ENCODE measurements around the gene LZTS3.

GRCh38 chr20:3209257-3209945 lies 36.1 kb upstream of the LZTS3 start, which contains the start of gene ITPA:
- TF ChIP-seq CTCF (conservative IDR thresholded peaks at IDR 0.05; ENCODE audit: low read depth, low read length) (no peak), EZH2phosphoT487 (IDR thresholded peaks at IDR 0.05; ENCODE audit: borderline replicate concordance, low read length) (no peak)
